Neural progenitor cell (in vitro differentiated cells): ENCODE measurements around the gene ARHGAP26. TPM values are rescaled to one million over a fixed set of nuclear protein-coding genes. Genes with fewer than 3 reads are reported as not detected.

Source experiments
- DNase-seq: peaks from one replicate; pipeline ENCODE4 v3.0.0-alpha.2; 2016; ENCODE audit warnings: low spot score
- H2AFZ ChIP-seq: fragments of 200-600 bp; sonication (generic); replicated peaks from 2 replicates; pipeline ENCODE4 v1.6.1; 2016; ENCODE audit warnings: antibody characterized with exemption
- H3F3A ChIP-seq: fragments of 200-600 bp; sonication (generic); 2 replicates; pipeline ENCODE4 v1.6.1; 2016; ENCODE audit warnings: antibody characterized with exemption, low read depth
- H3K27ac ChIP-seq: fragments of 200-600 bp; sonication (generic); 2 replicates; pipeline ENCODE4 v1.5.1; 2016; ENCODE audit warnings: mild to moderate bottlenecking
- H3K27me3 ChIP-seq: fragments of 200-600 bp; sonication (generic); 2 replicates; pipeline ENCODE4 v1.6.1; 2016; ENCODE audit warnings: mild to moderate bottlenecking, moderate library complexity
- H3K36me3 ChIP-seq: fragments of 200-600 bp; sonication (generic); 2 replicates; pipeline ENCODE4 v1.5.1; 2016
- H3K4me1 ChIP-seq: fragments of 200-600 bp; sonication (generic); 2 replicates; pipeline ENCODE4 v1.6.1; 2016; ENCODE audit warnings: mixed run types
- H3K4me2 ChIP-seq: fragments of 200-600 bp; sonication (generic); 2 replicates; pipeline ENCODE4 v1.6.1; 2016
- H3K4me3 ChIP-seq: fragments of 200-600 bp; sonication (generic); 2 replicates; pipeline ENCODE4 v1.5.1; 2016
- H3K79me2 ChIP-seq: fragments of 200-600 bp; sonication (generic); 2 replicates; pipeline ENCODE4 v1.6.1; 2016; ENCODE audit warnings: low read depth
- H3K9ac ChIP-seq: fragments of 200-600 bp; sonication (generic); 2 replicates; pipeline ENCODE4 v1.6.1; 2016
- H3K9me3 ChIP-seq: fragments of 200-600 bp; sonication (generic); 2 replicates; pipeline ENCODE4 v1.5.1; 2016; ENCODE audit warnings: low read depth
- H4K20me1 ChIP-seq: fragments of 200-600 bp; sonication (generic); 2 replicates; pipeline ENCODE4 v1.6.1; 2016; ENCODE audit warnings: low read depth
- H3K27ac Mint-ChIP-seq: 3 replicates; pipeline ENCODE4 v1.8.0; 2021; ENCODE audit warnings: mixed read lengths
- H3K27me3 Mint-ChIP-seq: 2 replicates; pipeline ENCODE4 v1.8.0; 2022; ENCODE audit warnings: low read depth, mild to moderate bottlenecking, inconsistent platforms, moderate library complexity, mixed read lengths; ENCODE audit not compliant: insufficient read depth
- H3K36me3 Mint-ChIP-seq: 3 replicates; pipeline ENCODE4 v1.8.0; 2021; ENCODE audit warnings: mixed read lengths
- H3K4me1 Mint-ChIP-seq: 3 replicates; pipeline ENCODE4 v1.8.0; 2021; ENCODE audit warnings: mixed read lengths
- H3K4me3 Mint-ChIP-seq: 3 replicates; pipeline ENCODE4 v1.8.0; 2021; ENCODE audit warnings: mild to moderate bottlenecking, moderate library complexity, mixed read lengths
- H3K9me3 Mint-ChIP-seq: 3 replicates; pipeline ENCODE4 v1.8.0; 2020; ENCODE audit warnings: mixed read lengths
- EZH2 ChIP-seq: fragments of 200-600 bp; sonication (generic); IDR thresholded peaks from 2 replicates; pipeline ENCODE4 v1.6.1; 2017; ENCODE audit warnings: antibody characterized with exemption, mild to moderate bottlenecking, moderate library complexity
- EZH2phosphoT487 ChIP-seq: fragments of 200-600 bp; sonication (generic); IDR thresholded peaks from 2 replicates; pipeline ENCODE4 v1.6.1; 2017; ENCODE audit warnings: antibody characterized with exemption
- total RNA-seq: library from RNA; depleted of rRNA; stranded (reverse); fragments of >200 nt; gene quantifications from 2 replicates; pipeline ENCODE4 v1.2.3, GENCODE V29; 2015; ENCODE audit warnings: low replicate concordance
- TF ChIP-seq, protein P1 (sequence below): fragments of 200-600 bp; sonication (generic); IDR thresholded peaks from 2 replicates; pipeline ENCODE4 v1.5.1; 2017; ENCODE audit warnings: antibody characterized with exemption, mild to moderate bottlenecking

The ARHGAP26 gene
- total RNA-seq, 1 donor from 2014 or later = 7.0 TPM

DNA sequence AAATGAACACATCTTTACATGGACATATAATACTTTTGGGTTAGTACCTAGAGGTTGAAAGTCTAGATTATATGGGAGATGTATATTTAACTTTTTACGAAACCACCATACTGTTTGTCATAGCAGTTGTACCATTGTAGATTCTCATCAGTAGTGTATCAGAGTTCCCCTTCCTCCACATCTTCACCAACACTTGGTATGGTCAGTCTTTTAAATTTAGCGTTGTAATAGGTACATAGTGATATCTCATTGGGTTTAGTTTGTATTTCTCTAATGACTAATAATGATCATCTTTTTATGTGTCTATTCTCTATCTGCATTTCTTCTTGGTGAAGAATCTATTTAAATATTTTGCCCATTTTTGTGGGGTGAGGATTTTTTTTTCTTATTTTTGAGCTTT lies 495.8 kb downstream of the ARHGAP26 start:
- H3K27me3 ChIP-seq = no peaks in the 10 kb centered on the region
- no peaks in the 10 kb centered on the region for H4K20me1 ChIP-seq
- H3K36me3 ChIP-seq = no peaks in the 10 kb centered on the region
- Mint-ChIP-seq H3K9me3 (peaks cover 28% of the 10 kb centered on the region), H3K36me3 (peaks cover 3% of the 10 kb centered on the region), H3K4me3 (no peak overlapping the region), H3K27ac (no peak overlapping the region), H3K27me3 (no peaks in the 10 kb centered on the region), H3K4me1 (no peaks in the 10 kb centered on the region)
- no peak overlapping the region for H2AFZ ChIP-seq
- no peaks in the 10 kb centered on the region for H3F3A ChIP-seq
- no peak for TF ChIP-seq EZH2
- TF ChIP-seq, protein P1, sequence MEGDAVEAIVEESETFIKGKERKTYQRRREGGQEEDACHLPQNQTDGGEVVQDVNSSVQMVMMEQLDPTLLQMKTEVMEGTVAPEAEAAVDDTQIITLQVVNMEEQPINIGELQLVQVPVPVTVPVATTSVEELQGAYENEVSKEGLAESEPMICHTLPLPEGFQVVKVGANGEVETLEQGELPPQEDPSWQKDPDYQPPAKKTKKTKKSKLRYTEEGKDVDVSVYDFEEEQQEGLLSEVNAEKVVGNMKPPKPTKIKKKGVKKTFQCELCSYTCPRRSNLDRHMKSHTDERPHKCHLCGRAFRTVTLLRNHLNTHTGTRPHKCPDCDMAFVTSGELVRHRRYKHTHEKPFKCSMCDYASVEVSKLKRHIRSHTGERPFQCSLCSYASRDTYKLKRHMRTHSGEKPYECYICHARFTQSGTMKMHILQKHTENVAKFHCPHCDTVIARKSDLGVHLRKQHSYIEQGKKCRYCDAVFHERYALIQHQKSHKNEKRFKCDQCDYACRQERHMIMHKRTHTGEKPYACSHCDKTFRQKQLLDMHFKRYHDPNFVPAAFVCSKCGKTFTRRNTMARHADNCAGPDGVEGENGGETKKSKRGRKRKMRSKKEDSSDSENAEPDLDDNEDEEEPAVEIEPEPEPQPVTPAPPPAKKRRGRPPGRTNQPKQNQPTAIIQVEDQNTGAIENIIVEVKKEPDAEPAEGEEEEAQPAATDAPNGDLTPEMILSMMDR = no peak
- no peak for TF ChIP-seq EZH2phosphoT487
- no peak overlapping the region for H3K9ac ChIP-seq
- no peak overlapping the region for H3K4me3 ChIP-seq
- H3K79me2 ChIP-seq = no peaks in the 10 kb centered on the region
- H3K4me1 ChIP-seq = no peaks in the 10 kb centered on the region
- H3K9me3 ChIP-seq = no peaks in the 10 kb centered on the region
- H3K4me2 ChIP-seq = no peak overlapping the region
- no peak for DNase-seq
- no peak overlapping the region for H3K27ac ChIP-seq

DNA sequence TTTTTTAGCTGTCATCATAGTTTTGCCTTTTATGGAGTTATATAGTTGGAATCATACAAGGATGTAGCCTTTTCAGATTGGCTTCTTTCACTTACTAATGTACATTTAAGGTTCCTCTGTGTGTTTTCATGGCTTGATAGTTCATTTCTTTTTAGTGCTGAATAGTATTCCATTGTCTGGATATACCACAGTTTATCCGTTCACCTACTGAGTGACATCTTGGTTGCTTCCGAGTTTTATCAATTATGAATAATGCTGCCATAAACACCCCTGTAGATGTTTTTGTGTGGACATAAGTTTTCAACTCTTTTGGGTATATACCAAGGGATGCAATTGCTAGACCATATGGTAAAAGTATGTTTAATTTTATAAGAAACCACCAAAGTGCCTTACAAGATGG lies 497.0 kb downstream of the ARHGAP26 start:
- no peak overlapping the region for H3K4me3 Mint-ChIP-seq
- no peak overlapping the region for H3K27ac ChIP-seq
- H3K27me3 ChIP-seq = no peaks in the 10 kb centered on the region
- no peaks in the 10 kb centered on the region for H3K79me2 ChIP-seq
- no peak for DNase-seq
- peaks cover 28% of the 10 kb centered on the region for H3K9me3 Mint-ChIP-seq
- no peaks in the 10 kb centered on the region for H3K9me3 ChIP-seq
- H3K36me3 Mint-ChIP-seq = peaks cover 3% of the 10 kb centered on the region
- no peak overlapping the region for H2AFZ ChIP-seq
- H3F3A ChIP-seq = no peaks in the 10 kb centered on the region
- H3K4me3 ChIP-seq = no peak overlapping the region
- H3K27me3 Mint-ChIP-seq = no peaks in the 10 kb centered on the region
- H3K9ac ChIP-seq = no peak overlapping the region
- TF ChIP-seq EZH2 (no peak), EZH2phosphoT487 (no peak)
- TF ChIP-seq, protein P1 = no peak
- H3K4me1 Mint-ChIP-seq = no peaks in the 10 kb centered on the region
- no peaks in the 10 kb centered on the region for H4K20me1 ChIP-seq
- H3K36me3 ChIP-seq = no peaks in the 10 kb centered on the region
- H3K4me1 ChIP-seq = no peaks in the 10 kb centered on the region
- H3K4me2 ChIP-seq = no peak overlapping the region
- no peak overlapping the region for H3K27ac Mint-ChIP-seq

DNA sequence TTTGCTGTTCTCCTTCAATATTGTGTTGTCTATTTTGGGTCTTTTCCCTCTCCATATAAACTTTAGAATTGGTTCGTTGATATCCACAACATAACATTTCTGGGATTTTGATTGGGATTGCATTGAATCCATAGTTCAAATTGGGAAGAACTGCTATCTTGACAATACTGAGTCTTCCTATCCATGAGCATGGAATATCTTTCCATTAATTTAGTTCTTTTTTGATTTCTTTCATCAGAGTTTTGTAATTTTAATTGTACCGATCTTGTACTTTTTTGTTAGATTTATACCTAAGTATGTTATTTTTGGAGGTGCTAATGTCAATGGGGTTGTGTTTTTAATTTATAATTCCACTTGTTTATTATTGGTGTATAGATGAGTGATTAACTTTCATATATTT lies 498.2 kb downstream of the ARHGAP26 start:
- no peaks in the 10 kb centered on the region for H3K79me2 ChIP-seq
- no peak overlapping the region for H3K27ac Mint-ChIP-seq
- no peaks in the 10 kb centered on the region for H3K4me1 ChIP-seq
- no peak overlapping the region for H3K4me3 ChIP-seq
- H3K27me3 Mint-ChIP-seq = no peaks in the 10 kb centered on the region
- TF ChIP-seq EZH2phosphoT487 (no peak), EZH2 (no peak)
- TF ChIP-seq, protein P1 = no peak
- H3K27ac ChIP-seq = no peak overlapping the region
- H2AFZ ChIP-seq = no peak overlapping the region
- no peaks in the 10 kb centered on the region for H3K36me3 ChIP-seq
- no peaks in the 10 kb centered on the region for H3K4me1 Mint-ChIP-seq
- H3K4me3 Mint-ChIP-seq = no peak overlapping the region
- H3K4me2 ChIP-seq = no peak overlapping the region
- no peaks in the 10 kb centered on the region for H3K9me3 ChIP-seq
- H3F3A ChIP-seq = no peaks in the 10 kb centered on the region
- H3K36me3 Mint-ChIP-seq = peaks cover 3% of the 10 kb centered on the region
- peaks cover 28% of the 10 kb centered on the region for H3K9me3 Mint-ChIP-seq
- no peaks in the 10 kb centered on the region for H4K20me1 ChIP-seq
- no peak for DNase-seq
- H3K27me3 ChIP-seq = no peaks in the 10 kb centered on the region
- no peak overlapping the region for H3K9ac ChIP-seq

DNA sequence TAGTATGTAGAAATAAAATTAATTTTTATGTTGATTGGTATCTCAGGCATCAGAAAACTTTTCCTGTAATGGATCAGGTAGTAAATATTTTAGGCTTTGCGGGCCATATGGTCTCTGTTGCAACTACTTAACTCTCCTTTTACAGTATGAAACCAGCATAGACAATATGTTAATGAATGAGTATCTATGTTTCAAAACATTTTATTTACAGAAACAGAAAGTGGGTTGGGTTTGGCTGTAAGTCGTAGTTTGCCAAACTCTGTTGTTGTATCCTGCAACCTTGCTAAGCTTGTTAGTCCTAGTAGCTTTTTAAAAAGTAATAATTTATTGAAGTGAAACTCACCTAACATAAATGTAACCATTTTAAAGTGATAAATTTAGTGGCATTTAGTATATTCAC lies 501.3 kb downstream of the ARHGAP26 start:
- H3K27ac ChIP-seq = no peak overlapping the region
- no peaks in the 10 kb centered on the region for H4K20me1 ChIP-seq
- H3K27ac Mint-ChIP-seq = no peak overlapping the region
- H3K4me1 Mint-ChIP-seq = no peaks in the 10 kb centered on the region
- H3K36me3 Mint-ChIP-seq = peaks cover 3% of the 10 kb centered on the region
- no peak overlapping the region for H3K4me3 ChIP-seq
- DNase-seq = no peak
- no peak overlapping the region for H3K9ac ChIP-seq
- H3K4me3 Mint-ChIP-seq = no peak overlapping the region
- peaks cover 22% of the 10 kb centered on the region for H3K9me3 Mint-ChIP-seq
- no peaks in the 10 kb centered on the region for H3F3A ChIP-seq
- H3K79me2 ChIP-seq = no peaks in the 10 kb centered on the region
- no peak overlapping the region for H3K4me2 ChIP-seq
- no peaks in the 10 kb centered on the region for H3K9me3 ChIP-seq
- no peak overlapping the region for H2AFZ ChIP-seq
- no peaks in the 10 kb centered on the region for H3K36me3 ChIP-seq
- no peaks in the 10 kb centered on the region for H3K27me3 Mint-ChIP-seq
- no peaks in the 10 kb centered on the region for H3K4me1 ChIP-seq
- H3K27me3 ChIP-seq = no peaks in the 10 kb centered on the region
- TF ChIP-seq, protein P1 = no peak
- TF ChIP-seq EZH2phosphoT487 = no peak
- no peak for TF ChIP-seq EZH2
